HG02623 (cell line): ENCODE measurements around the gene CBX1.
"Not testable (repeated sequence)": the region's sequence is repeated elsewhere in the genome, so short reads cannot be mapped to it uniquely, and the experiment has no call there.

Source experiments
- ATAC-seq: cut with Tn5 transposase; IDR thresholded peaks from one replicate; pipeline ENCODE4 v1.9.1; 2021; ENCODE audit warnings: moderate library complexity; ENCODE audit not compliant: unreplicated experiment

Gene CBX1

GRCh38 chr17:48123776-48124388 lies 22.6 kb upstream of the CBX1 start:
- ATAC-seq, result no peak

GRCh38 chr17:48123111-48123510 lies 21.8 kb upstream of the CBX1 start:
- ATAC-seq, result no peak

GRCh38 chr17:48122665-48123045 lies 21.4 kb upstream of the CBX1 start:
- no peak for ATAC-seq

- ATAC-seq, result no peak
These were observed 20.8 kb upstream of the CBX1 start for GRCh38 chr17:48121923-48122664.

GRCh38 chr17:48113201-48113676 lies 12.0 kb upstream of the CBX1 start:
- ATAC-seq, result no peak

GRCh38 chr17:48111937-48112241 lies 10.6 kb upstream of the CBX1 start:
- no peak for ATAC-seq

- no peak for ATAC-seq
These were observed 9.5 kb upstream of the CBX1 start for GRCh38 chr17:48110761-48111160.

GRCh38 chr17:48107137-48108055 lies 6.1 kb upstream of the CBX1 start, which contains the start of gene SNX11:
Gene SNX11 (plus strand): TSS chr17:48107766. CDS start chr17:48112044, 4,278 bp downstream.
- ATAC-seq, result peak; percentile 75

GRCh38 chr17:48106802-48107136 lies 5.5 kb upstream of the CBX1 start:
- no peak for ATAC-seq

GRCh38 chr17:48104440-48104839 lies 3.2 kb upstream of the CBX1 start:
- no peak for ATAC-seq

GRCh38 chr17:48102798-48103715 lies 1.8 kb upstream of the CBX1 start:
- ATAC-seq, result no peak

GRCh38 chr17:48102043-48102750 lies 919 bp upstream of the CBX1 start:
- ATAC-seq, result no peak

GRCh38 chr17:48100591-48101011 lies 677 bp downstream of the CBX1 start:
- no peak for ATAC-seq

- ATAC-seq, result no peak
These were observed 1.1 kb downstream of the CBX1 start for GRCh38 chr17:48100160-48100559.

GRCh38 chr17:48095611-48096010 lies 5.7 kb downstream of the CBX1 start:
- no peak for ATAC-seq

- ATAC-seq, result no peak
These were observed 7.8 kb downstream of the CBX1 start for GRCh38 chr17:48093341-48094045.

GRCh38 chr17:48084932-48085331 lies 16.3 kb downstream of the CBX1 start:
- ATAC-seq, result no peak

- no peak for ATAC-seq
These were observed 19.4 kb downstream of the CBX1 start for GRCh38 chr17:48081858-48082257.

- ATAC-seq, result not testable (repeated sequence)
These were observed 24.1 kb downstream of the CBX1 start for GRCh38 chr17:48077152-48077551.
